Thymus (tissue), 11 donors: Measurements from ENCODE around the gene OFD1. TPM values are rescaled to one million over a fixed set of nuclear protein-coding genes. Genes with fewer than 3 reads are reported as not detected.
A peak's percentile ranks its signal among the peaks of the same experiment; 100 is the strongest.
"Not testable (repeated sequence)": the region's sequence is repeated elsewhere in the genome, so short reads cannot be mapped to it uniquely, and the experiment has no call there.

Experiments
- DNase-seq, 9 donors: peaks; one replicate each; pipeline ENCODE4 v3.0.0-alpha.2; 2013; ENCODE audit warnings: low spot score in 9 of 9, low read depth in 6 of 9, missing footprints in 1 of 9
- H3K27ac ChIP-seq, 2 donors: one replicate each; pipeline ENCODE4 v1.5.1; 2013; ENCODE audit warnings: control low read depth in 1 of 2, low read depth in 1 of 2, low read length in 1 of 2, mild to moderate bottlenecking in 1 of 2, moderate library complexity in 1 of 2
- H3K27me3 ChIP-seq, 2 donors: one replicate each; pipeline ENCODE4 v1.5.1; 2013; ENCODE audit warnings: low read length in 1 of 2; ENCODE audit not compliant: control insufficient read depth in 2 of 2, insufficient read depth in 1 of 2
- H3K36me3 ChIP-seq, 2 donors: one replicate each; pipeline ENCODE4 v1.5.1; 2013; ENCODE audit warnings: low read length in 1 of 2, mild to moderate bottlenecking in 1 of 2, moderate library complexity in 1 of 2; ENCODE audit not compliant: control insufficient read depth in 2 of 2, insufficient read depth in 2 of 2
- H3K4me1 ChIP-seq, 2 donors: one replicate each; pipeline ENCODE4 v1.5.1; 2013; ENCODE audit warnings: low read length in 2 of 2; ENCODE audit not compliant: control insufficient read depth in 2 of 2, insufficient read depth in 2 of 2
- H3K4me3 ChIP-seq, 2 donors: one replicate each; pipeline ENCODE4 v1.5.1; 2013; ENCODE audit warnings: low read length in 2 of 2, control low read depth in 1 of 2, mild to moderate bottlenecking in 1 of 2
- H3K9me3 ChIP-seq, 2 donors: one replicate each; pipeline ENCODE4 v1.5.1; 2013; ENCODE audit warnings: low read length in 1 of 2, mild to moderate bottlenecking in 1 of 2; ENCODE audit not compliant: control insufficient read depth in 2 of 2, insufficient read depth in 1 of 2
- WGBS: extraction: QIAGEN DNeasy Blood & Tissue Kit; methylation state at CpG from one replicate; pipeline ENCODE4 v1.1.7; 2013; 5-methylcytosine and 5-hydroxymethylcytosine counted together
- polyA plus RNA-seq: library from polyadenylated mRNA; stranded (reverse); fragments of 200-250 nt; gene quantifications from one replicate; pipeline ENCODE4 v1.2.3, GENCODE V29; 2013
- total RNA-seq: library from RNA; stranded (reverse); fragments of 120-200 nt; gene quantifications from one replicate; pipeline ENCODE4 v1.2.4, GENCODE V29; 2013
- donor health status: healthy.

OFD1 gene
- total and polyA plus RNA-seq, 2 donors: 30.3 to 137 TPM

DNA sequence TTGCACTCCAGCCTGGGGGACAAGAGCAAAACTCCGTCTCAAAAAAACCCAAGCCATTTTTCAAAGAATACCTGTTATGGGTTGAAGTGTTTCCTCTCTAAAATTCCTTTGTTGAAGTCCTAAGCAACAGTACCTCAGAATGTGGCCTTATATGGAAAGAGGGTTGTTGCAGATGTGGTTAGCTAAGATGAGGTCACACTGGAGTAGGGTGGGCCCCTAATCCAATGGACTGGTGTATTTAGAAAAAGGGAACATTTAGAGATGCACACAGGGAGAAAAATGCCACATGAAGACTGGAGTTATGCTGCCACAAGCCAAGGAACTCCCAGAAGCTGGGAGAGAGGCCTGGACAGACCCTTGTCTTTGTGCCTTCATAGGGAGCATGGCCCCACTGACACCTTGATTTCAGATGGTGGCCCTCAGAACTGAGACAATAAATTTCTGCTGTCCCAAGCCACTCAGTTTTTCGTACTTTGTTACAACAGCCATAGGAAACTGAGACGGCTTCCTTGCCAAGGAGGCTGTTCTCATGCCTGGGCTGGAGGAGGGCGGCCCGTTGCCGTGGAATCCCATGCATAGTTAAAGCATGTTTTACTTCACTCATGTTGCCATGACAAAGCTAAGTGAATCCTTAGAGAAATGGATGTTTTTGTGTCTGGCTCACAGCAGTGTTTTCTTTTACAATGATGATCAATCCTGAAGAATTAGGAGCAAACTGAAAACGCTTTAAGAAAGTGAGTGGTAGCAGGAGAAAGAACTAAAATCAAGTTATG, 16.7 kb upstream of the OFD1 start:
- peak overlapping the region in 1 of 2 donors; percentile 39 for H3K27ac ChIP-seq
- no peak overlapping the region for H3K4me3 ChIP-seq
- 89% methylated on average over 7 of the region's 7 CpGs for WGBS
- H3K27me3 ChIP-seq: no peaks in the 10 kb centered on the region
- no peaks in the 10 kb centered on the region for H3K4me1 ChIP-seq
- H3K36me3 ChIP-seq: peaks cover 8 to 30% of the 10 kb centered on the region in 2 donors
- H3K9me3 ChIP-seq: no peaks in the 10 kb centered on the region
- DNase-seq: no peak

DNA sequence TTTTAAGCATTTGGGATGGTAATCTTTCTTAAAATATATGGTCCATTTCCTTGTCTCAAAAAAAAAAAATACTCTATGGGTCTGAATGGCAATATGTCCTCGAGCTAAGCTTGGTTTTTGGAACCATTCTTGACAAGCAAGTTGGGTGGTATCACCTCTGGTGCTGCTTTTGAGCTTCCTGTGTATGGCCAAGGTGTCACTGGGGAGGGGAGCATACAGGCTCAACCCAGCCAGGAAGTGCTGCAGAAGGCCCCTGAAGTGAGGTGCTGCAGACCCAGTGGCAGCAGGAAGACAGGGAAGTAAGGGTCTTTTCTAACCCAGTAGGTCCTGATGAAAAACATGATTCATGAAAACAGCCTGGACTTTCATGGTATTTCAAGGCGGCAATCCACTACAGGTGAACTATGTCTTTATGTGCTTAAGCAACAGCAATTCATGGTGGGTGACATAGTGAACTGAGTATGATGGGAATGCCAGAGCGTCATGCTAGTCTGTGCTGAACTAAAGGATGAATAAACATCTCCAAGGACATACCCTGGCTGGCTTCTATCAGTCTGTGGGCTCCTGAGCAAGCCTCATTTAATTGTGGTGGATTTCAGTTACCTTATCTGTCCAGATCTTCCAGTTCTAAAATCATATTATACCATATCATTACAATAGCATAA, 15.2 kb upstream of the OFD1 start:
- H3K4me1 ChIP-seq: no peaks in the 10 kb centered on the region
- no peak for DNase-seq
- H3K9me3 ChIP-seq: no peaks in the 10 kb centered on the region
- peaks cover 8 to 33% of the 10 kb centered on the region in 2 donors for H3K36me3 ChIP-seq
- H3K27ac ChIP-seq: no peak overlapping the region
- WGBS: 97% methylated on average over 3 of the region's 3 CpGs
- H3K27me3 ChIP-seq: no peaks in the 10 kb centered on the region
- no peak overlapping the region for H3K4me3 ChIP-seq

DNA sequence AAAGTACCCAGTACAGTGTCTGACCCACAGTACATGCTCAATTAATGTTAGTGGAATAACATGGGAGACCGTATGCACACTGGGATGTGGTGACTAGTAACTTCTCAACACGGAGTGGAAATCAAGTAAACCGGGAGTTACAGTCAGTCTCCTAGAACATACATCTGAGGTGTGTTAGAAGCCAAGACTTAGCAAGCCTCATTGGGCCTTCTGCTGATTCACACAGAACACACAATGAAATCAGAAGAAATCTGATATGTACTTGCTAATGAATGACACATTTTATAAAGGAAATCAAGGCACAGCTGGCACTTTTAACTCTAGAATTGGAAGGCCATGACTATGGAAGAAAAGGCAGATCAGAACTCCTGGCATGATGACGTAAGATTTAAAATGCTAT, 13.2 kb upstream of the OFD1 start:
- peaks cover 8 to 22% of the 10 kb centered on the region in 2 donors for H3K36me3 ChIP-seq
- no peak overlapping the region for H3K27ac ChIP-seq
- no peak overlapping the region for H3K4me3 ChIP-seq
- no peaks in the 10 kb centered on the region for H3K9me3 ChIP-seq
- WGBS: 94% methylated on average over 4 of the region's 4 CpGs
- H3K4me1 ChIP-seq: no peaks in the 10 kb centered on the region
- H3K27me3 ChIP-seq: no peaks in the 10 kb centered on the region
- DNase-seq: no peak

DNA sequence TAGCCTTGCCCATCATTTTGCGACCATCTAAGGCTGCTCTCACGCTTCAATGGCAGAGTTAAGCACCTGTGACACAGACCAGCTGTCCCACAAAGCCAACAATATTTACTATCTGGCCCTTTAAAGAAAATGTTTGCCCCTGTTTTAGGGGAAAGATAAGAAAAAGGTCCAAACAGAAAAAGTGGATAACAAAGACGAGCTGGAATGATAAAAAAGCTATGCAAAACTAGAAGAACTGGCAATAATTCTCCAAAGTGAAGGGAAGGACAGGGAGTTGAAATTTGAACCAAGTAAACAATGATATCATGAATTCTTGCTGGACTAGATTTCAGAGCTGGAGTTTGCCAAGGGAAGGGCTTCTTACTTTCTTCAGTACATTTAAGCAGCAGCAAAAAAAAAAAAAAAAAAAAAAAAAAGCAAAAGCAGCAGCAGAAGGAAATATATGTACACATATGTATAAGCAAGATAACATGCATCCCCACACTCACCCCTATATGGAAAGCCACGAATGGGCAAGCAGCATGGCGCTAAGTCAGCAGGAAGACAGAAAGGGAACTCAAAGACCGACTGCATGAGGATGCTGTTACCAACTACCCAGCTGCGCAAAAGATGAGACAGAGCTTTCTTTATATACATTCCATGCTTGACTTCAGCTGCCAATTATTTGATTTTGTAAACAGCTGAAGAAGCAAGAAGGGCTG, 12.6 kb upstream of the OFD1 start:
- DNase-seq: no peak
- Histone ChIP-seq H3K27ac (peak overlapping the region; percentile 32 to 42), H3K9me3 (no peaks in the 10 kb centered on the region), H3K4me1 (no peaks in the 10 kb centered on the region), H3K4me3 (no peak overlapping the region), H3K27me3 (no peaks in the 10 kb centered on the region), H3K36me3 (peaks cover 8 to 19% of the 10 kb centered on the region in 2 donors)
- whole genome bisulfite sequencing: 55% methylated on average over 7 of the region's 7 CpGs

DNA sequence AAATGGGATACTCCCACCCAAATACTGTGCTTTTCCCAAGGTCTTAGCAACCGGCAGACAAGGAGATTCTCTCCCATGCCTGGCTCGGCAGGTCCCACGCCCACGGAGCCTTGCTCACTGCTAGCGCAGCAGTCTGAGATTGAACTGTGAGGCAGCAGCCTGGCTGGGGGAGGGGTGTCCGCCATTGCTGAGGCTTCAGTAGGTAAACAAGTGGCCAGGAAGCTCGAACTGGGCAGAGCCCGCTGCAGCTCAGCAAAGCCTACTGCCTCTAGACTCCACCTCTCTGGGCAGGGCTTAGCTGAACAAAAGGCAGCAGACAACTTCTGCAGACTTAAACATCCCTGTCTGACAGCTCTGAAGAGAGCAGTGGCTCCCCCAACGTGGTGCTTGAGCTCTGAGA, 9.7 kb upstream of the OFD1 start:
- not testable (repeated sequence) for H3K4me3 ChIP-seq, H3K4me1 ChIP-seq, H3K27ac ChIP-seq, DNase-seq, H3K36me3 ChIP-seq, H3K27me3 ChIP-seq, H3K9me3 ChIP-seq
- WGBS: 92% methylated on average over 9 of the region's 9 CpGs

- not testable (repeated sequence) for H3K9me3 ChIP-seq, H3K36me3 ChIP-seq, H3K4me3 ChIP-seq, H3K27me3 ChIP-seq, DNase-seq, H3K4me1 ChIP-seq, H3K27ac ChIP-seq
- WGBS: 95% methylated on average over 2 of the region's 2 CpGs
These were observed 8.0 kb upstream of the OFD1 start for GRCh38 chrX:13726583-13726982.

GRCh38 chrX:13730523-13730922, 4.0 kb upstream of the OFD1 start:
- not testable (repeated sequence) for H3K27ac ChIP-seq, H3K36me3 ChIP-seq, DNase-seq, H3K9me3 ChIP-seq, H3K4me1 ChIP-seq, H3K4me3 ChIP-seq
- WGBS: 100% methylated on average over 1 of the region's 1 CpG
- H3K27me3 ChIP-seq: peaks cover 0 to 10% of the 10 kb centered on the region in 2 donors

DNA sequence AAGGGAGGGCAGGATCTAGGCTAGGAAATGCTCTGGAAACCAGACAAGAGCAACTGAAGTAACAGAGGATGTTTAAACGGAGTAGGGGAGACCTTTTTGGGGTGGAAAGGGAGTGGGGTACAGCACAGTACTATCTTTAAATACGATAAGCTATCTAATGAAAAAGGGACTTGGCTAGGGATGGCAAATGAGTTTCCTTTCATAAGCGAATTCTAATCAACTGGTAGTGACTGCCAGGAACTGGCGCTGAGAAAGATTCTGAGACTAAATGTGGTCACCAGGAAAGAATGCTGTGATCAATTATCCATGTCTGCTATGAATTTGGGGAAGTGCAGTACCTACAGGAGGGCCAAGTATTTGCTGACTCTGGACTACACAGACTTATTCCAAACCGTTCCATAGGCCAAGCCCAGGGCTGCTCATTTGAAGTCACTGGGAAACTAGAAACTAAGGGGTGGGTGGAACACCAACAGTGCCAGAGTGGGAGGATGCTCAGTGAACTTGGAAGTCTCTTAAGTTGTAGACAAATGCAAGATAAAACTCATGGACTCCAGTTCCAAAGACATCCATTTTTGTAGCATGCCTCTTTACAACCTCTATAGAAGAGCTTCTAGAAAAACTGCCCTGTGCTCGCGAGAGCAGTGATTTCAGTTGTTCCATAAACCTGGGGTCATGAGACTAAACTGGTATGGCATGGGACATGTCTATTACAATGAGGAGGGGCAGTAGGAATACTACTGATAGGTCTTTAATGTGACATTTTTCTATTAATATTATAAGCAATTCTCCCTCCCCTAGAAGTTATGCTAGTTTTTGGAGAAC, 2.1 kb upstream of the OFD1 start:
- Histone ChIP-seq H3K4me1 (peaks cover 0 to 4% of the 10 kb centered on the region in 2 donors), H3K4me3 (no peak overlapping the region), H3K9me3 (no peaks in the 10 kb centered on the region), H3K36me3 (peaks cover 0 to 2% of the 10 kb centered on the region in 2 donors), H3K27ac (no peak overlapping the region), H3K27me3 (peaks cover 0 to 10% of the 10 kb centered on the region in 2 donors)
- no peak for DNase-seq
- WGBS: 96% methylated on average over 7 of the region's 7 CpGs
